Neural cell (in vitro differentiated cells): ENCODE results near the gene RAPGEF5. TPM values are rescaled to one million over a fixed set of nuclear protein-coding genes. Genes with fewer than 3 reads are reported as not detected.

Experiments
- H2AFZ ChIP-seq: fragments of 200-600, 300-800 bp; sonication (generic), shearing (Covaris generic); 2 replicates; pipeline ENCODE4 v1.6.0; 2014; ENCODE audit warnings: low read depth, mild to moderate bottlenecking, antibody characterized with exemption, low read length, moderate library complexity
- H3F3A ChIP-seq: fragments of 200-600 bp; shearing (Covaris generic); 2 replicates; pipeline ENCODE4 v1.6.1; 2016; ENCODE audit warnings: mild to moderate bottlenecking, moderate library complexity, mixed read lengths, antibody characterized with exemption, low read length; ENCODE audit not compliant: insufficient read depth, poor library complexity, severe bottlenecking
- H3K27ac ChIP-seq: fragments of 200-600, 300-800 bp; sonication (generic), shearing (Covaris generic); 2 replicates; pipeline ENCODE4 v1.5.1; 2014; ENCODE audit warnings: mild to moderate bottlenecking, low read length, moderate library complexity
- H3K27me3 ChIP-seq: fragments of 300-800, 200-600 bp; sonication (generic), shearing (Covaris generic); 2 replicates; pipeline ENCODE4 v1.6.0; 2014; ENCODE audit warnings: mild to moderate bottlenecking, low read depth, low read length, moderate library complexity; ENCODE audit not compliant: insufficient read depth
- H3K36me3 ChIP-seq: fragments of 300-800, 200-600 bp; sonication (generic), shearing (Covaris generic); 2 replicates; pipeline ENCODE4 v1.5.1; 2014; ENCODE audit warnings: mild to moderate bottlenecking, antibody characterized with exemption, low read length, moderate library complexity; ENCODE audit not compliant: insufficient read depth
- H3K4me2 ChIP-seq: fragments of 300-800, 200-600 bp; sonication (generic), shearing (Covaris generic); 2 replicates; pipeline ENCODE4 v1.6.0; 2014; ENCODE audit warnings: mild to moderate bottlenecking, low read length
- H3K4me3 ChIP-seq: fragments of 300-800, 200-600 bp; sonication (generic), shearing (Covaris generic); 2 replicates; pipeline ENCODE4 v1.5.1; 2014; ENCODE audit warnings: mild to moderate bottlenecking, low read length, moderate library complexity
- H3K79me2 ChIP-seq: fragments of 200-600 bp; shearing (Covaris generic); replicated peaks from 2 replicates; pipeline ENCODE4 v1.6.0; 2014; ENCODE audit warnings: mild to moderate bottlenecking, low read length, moderate library complexity; ENCODE audit not compliant: insufficient read depth
- H3K9ac ChIP-seq: fragments of 300-800, 200-600 bp; sonication (generic), shearing (Covaris generic); 2 replicates; pipeline ENCODE4 v1.6.1; 2016; ENCODE audit warnings: mild to moderate bottlenecking, low read length, mixed read lengths
- H3K9me2 ChIP-seq: fragments of 200-600 bp; shearing (Covaris generic); 2 replicates; pipeline ENCODE4 v1.6.1; 2016; ENCODE audit warnings: mild to moderate bottlenecking, low read length, mixed read lengths; ENCODE audit not compliant: insufficient read depth
- H3K9me3 ChIP-seq: fragments of 200-600, 300-800 bp; sonication (generic), shearing (Covaris generic); 2 replicates; pipeline ENCODE4 v1.6.1; 2016; ENCODE audit warnings: mild to moderate bottlenecking, mixed run types, low read length, moderate library complexity, mixed read lengths
- H4K20me1 ChIP-seq: fragments of 200-600 bp; shearing (Covaris generic); 2 replicates; pipeline ENCODE4 v1.6.1; 2016; ENCODE audit warnings: mild to moderate bottlenecking, mixed run types; ENCODE audit not compliant: insufficient read depth
- CTCF ChIP-seq: fragments of 450-650 bp; IDR thresholded peaks from 2 replicates; pipeline ENCODE4 v1.5.1; 2014; ENCODE audit warnings: antibody characterized with exemption, mild to moderate bottlenecking, moderate library complexity; ENCODE audit not compliant: poor library complexity, severe bottlenecking
- EP300 ChIP-seq: fragments of 450-650 bp; conservative IDR thresholded peaks from 2 replicates; pipeline ENCODE4 v1.6.1; 2014; ENCODE audit warnings: antibody characterized with exemption, mild to moderate bottlenecking, moderate library complexity; ENCODE audit not compliant: poor library complexity, severe bottlenecking
- EZH2 ChIP-seq: fragments of 200-600, 300-800 bp; shearing (Covaris generic), sonication (generic); IDR thresholded peaks from 2 replicates; pipeline ENCODE4 v1.6.1; 2014; ENCODE audit warnings: antibody characterized with exemption, low read length, borderline replicate concordance, mild to moderate bottlenecking; ENCODE audit not compliant: insufficient read depth, poor library complexity, severe bottlenecking
- MXI1 ChIP-seq: fragments of 450-650 bp; conservative IDR thresholded peaks from 2 replicates; pipeline ENCODE4 v1.6.1; 2014; ENCODE audit warnings: antibody characterized with exemption, mild to moderate bottlenecking; ENCODE audit not compliant: poor library complexity, severe bottlenecking
- POLR2AphosphoS5 ChIP-seq: IDR thresholded peaks from 2 replicates; pipeline ENCODE4 v1.6.1; 2012
- RAD21 ChIP-seq: fragments of 450-650 bp; conservative IDR thresholded peaks from 2 replicates; pipeline ENCODE4 v1.6.1; 2014; ENCODE audit warnings: antibody characterized with exemption, mild to moderate bottlenecking, moderate library complexity
- REST ChIP-seq: IDR thresholded peaks from 2 replicates; pipeline ENCODE4 v1.6.1; 2012; ENCODE audit warnings: borderline replicate concordance
- SMC3 ChIP-seq: fragments of 450-650 bp; conservative IDR thresholded peaks from 2 replicates; pipeline ENCODE4 v1.6.1; 2014; ENCODE audit warnings: antibody characterized with exemption, mild to moderate bottlenecking, moderate library complexity; ENCODE audit not compliant: poor library complexity
- TAF1 ChIP-seq: IDR thresholded peaks from 2 replicates; pipeline ENCODE4 v1.6.1; 2012; ENCODE audit warnings: low read depth
- polyA plus RNA-seq: library from polyadenylated mRNA; depleted of rRNA; stranded (reverse); fragments of >200 nt; gene quantifications from 2 replicates; pipeline ENCODE4 v1.2.3, GENCODE V29; 2014

Gene RAPGEF5
- polyA plus RNA-seq, 1 donor from 2014 or later: 48.0 TPM

- no peaks in the 10 kb centered on the region for H3K9me3 ChIP-seq
- H3K79me2 ChIP-seq: no peaks in the 10 kb centered on the region
- H3K27ac ChIP-seq: no peak overlapping the region
- no peak overlapping the region for H2AFZ ChIP-seq
- no peak overlapping the region for H3K9ac ChIP-seq
- TF ChIP-seq TAF1 (no peak), EP300 (no peak), REST (no peak), MXI1 (no peak), CTCF (no peak), RAD21 (no peak), POLR2AphosphoS5 (no peak), EZH2 (no peak), SMC3 (no peak)
- H3K36me3 ChIP-seq: peaks cover 27% of the 10 kb centered on the region
- H4K20me1 ChIP-seq: no peaks in the 10 kb centered on the region
- H3F3A ChIP-seq: no peaks in the 10 kb centered on the region
- no peaks in the 10 kb centered on the region for H3K27me3 ChIP-seq
- no peak overlapping the region for H3K4me2 ChIP-seq
- peaks cover 3% of the 10 kb centered on the region for H3K9me2 ChIP-seq
- no peak overlapping the region for H3K4me3 ChIP-seq
Measured at GRCh38 chr7:22150221-22150620, 206.7 kb downstream of the RAPGEF5 start.

GRCh38 chr7:22147868-22148267, 209.1 kb downstream of the RAPGEF5 start:
- Histone ChIP-seq H2AFZ (no peak overlapping the region), H3K9me3 (no peaks in the 10 kb centered on the region), H3K9ac (no peak overlapping the region), H3K9me2 (peaks cover 3% of the 10 kb centered on the region), H3K36me3 (peaks cover 32% of the 10 kb centered on the region), H3K4me3 (no peak overlapping the region), H4K20me1 (no peaks in the 10 kb centered on the region), H3K4me2 (no peak overlapping the region), H3F3A (no peaks in the 10 kb centered on the region), H3K79me2 (no peaks in the 10 kb centered on the region), H3K27me3 (no peaks in the 10 kb centered on the region), H3K27ac (no peak overlapping the region)
- TF ChIP-seq MXI1: no peak
- no peak for TF ChIP-seq EZH2

- Histone ChIP-seq H2AFZ (no peak overlapping the region), H3K4me3 (no peak overlapping the region), H3F3A (no peaks in the 10 kb centered on the region), H4K20me1 (no peaks in the 10 kb centered on the region), H3K27me3 (no peaks in the 10 kb centered on the region), H3K4me2 (no peak overlapping the region), H3K27ac (no peak overlapping the region), H3K36me3 (peaks cover 32% of the 10 kb centered on the region), H3K9ac (no peak overlapping the region), H3K79me2 (no peaks in the 10 kb centered on the region), H3K9me2 (peaks cover 3% of the 10 kb centered on the region), H3K9me3 (no peaks in the 10 kb centered on the region)
- TF ChIP-seq RAD21: no peak
- TF ChIP-seq SMC3: no peak
- TF ChIP-seq EZH2: no peak
Measured at GRCh38 chr7:22146961-22147512, 209.9 kb downstream of the RAPGEF5 start.
